ENCODE data around the gene THRAP3. TPM values are rescaled to one million over a fixed set of nuclear protein-coding genes. Genes with fewer than 3 reads are reported as not detected.

Gene THRAP3
- total and polyA plus RNA-seq, 2 of the 8 experiments (the other 6 are each of a cell fraction or from before 2014, with no cell fraction given) = 40.2 to 183 TPM

DNA sequence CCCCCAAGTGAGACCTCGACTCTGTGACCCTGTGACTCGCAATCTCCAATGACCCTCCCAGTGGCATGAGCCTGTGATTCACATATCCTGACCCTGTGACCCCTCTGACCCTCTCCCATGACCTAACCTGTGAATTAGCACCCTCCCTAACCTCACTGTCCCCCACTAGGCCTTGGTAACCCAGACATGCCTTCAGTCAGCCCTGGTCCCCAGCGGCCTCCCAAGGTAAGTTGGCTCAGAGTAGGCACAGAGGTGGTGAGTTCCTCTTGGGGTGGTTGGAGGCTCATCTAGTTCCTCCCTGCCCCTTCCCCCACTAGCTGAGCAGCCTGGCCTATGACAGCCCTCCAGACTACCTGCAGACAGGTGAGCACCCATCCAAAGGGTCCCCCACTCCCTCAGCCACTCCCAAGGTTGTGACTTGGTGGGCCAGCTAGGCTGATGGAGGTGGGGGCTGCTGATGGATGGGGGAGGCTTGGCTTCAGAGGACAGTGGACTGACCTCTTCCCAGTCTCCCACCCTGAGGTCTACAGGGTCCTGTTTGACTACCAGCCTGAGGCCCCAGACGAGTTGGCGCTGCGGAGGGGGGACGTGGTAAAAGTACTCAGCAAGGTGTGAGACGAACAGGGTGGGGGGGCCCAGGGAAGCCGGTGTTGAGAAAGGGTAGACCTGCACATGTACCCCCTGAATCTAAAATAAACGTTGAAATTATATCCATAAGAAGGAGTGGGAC lies 83.5 kb downstream of the THRAP3 start:
- Histone ChIP-seq H4K5ac (ENCODE audit: insufficient read length, low read depth, low read length) (no peak overlapping the region), H2BK12ac (ENCODE audit: low read depth, low read length) (no peak overlapping the region), H3K79me1 (ENCODE audit: low read depth, low read length) (no peaks in the 10 kb centered on the region; the same call in 1 of the 2 replicates), H3K23ac (ENCODE audit: insufficient read length) (no peak overlapping the region), H3K4me3 (ENCODE audit: extremely low read depth in 1 of 4, insufficient read depth in 2 of 4, low read depth in 3 of 4, low read length in 4 of 4) (peak overlapping the region; percentile 60 to 87 (median 72)), H4K20me1 (replicated peaks in 1 of 2; ENCODE audit: control insufficient read depth in 1 of 2, insufficient read depth in 2 of 2, low read length in 2 of 2) (peaks cover 0 to 7% of the 10 kb centered on the region in 2 experiments), H2BK20ac (ENCODE audit: low read length) (no peak overlapping the region), H3K23me2 (ENCODE audit: low read depth, low read length) (peaks cover 6% of the 10 kb centered on the region), H2AFZ (ENCODE audit: low read length) (no peak overlapping the region), H3K9ac (replicated peaks in 1 of 4; ENCODE audit: extremely low read depth in 1 of 4, low read depth in 3 of 4, low read length in 3 of 4) (no peak overlapping the region), H4K8ac (ENCODE audit: extremely low read depth, insufficient read depth, low read length) (no peak overlapping the region; the same call in 1 of the 2 replicates), H2AK5ac (ENCODE audit: low read depth, low read length) (no peak overlapping the region), H3K4me2 (ENCODE audit: insufficient read depth in 1 of 2, low read depth in 2 of 2, low read length in 2 of 2) (peak overlapping the region; percentile 65 to 76), H3K4ac (replicated peaks; ENCODE audit: insufficient read length, low read depth, low read length) (peak overlapping the region; percentile 76), H3K14ac (ENCODE audit: insufficient read length) (no peak overlapping the region), H3K79me2 (ENCODE audit: control insufficient read depth in 1 of 2, insufficient read depth in 2 of 2, low read length in 2 of 2) (no peaks in the 10 kb centered on the region), H2BK15ac (ENCODE audit: low read length) (no peak overlapping the region), H4K91ac (replicated peaks; ENCODE audit: insufficient read length, low read length) (peak overlapping the region; percentile 73), H3K18ac (ENCODE audit: extremely low read depth, low read length) (no peak overlapping the region), H3K9me3 (ENCODE audit: insufficient read depth in 2 of 2, low read depth in 1 of 2, low read length in 1 of 2) (no peaks in the 10 kb centered on the region), H2BK5ac (ENCODE audit: low read depth, low read length) (no peak overlapping the region), H3K27me3 (replicated peaks in 1 of 4; ENCODE audit: control insufficient read depth in 3 of 4, extremely low read depth in 1 of 4, insufficient read depth in 3 of 4, low read length in 3 of 4) (no peaks in the 10 kb centered on the region), H3K4me1 (replicated peaks in 1 of 4; ENCODE audit: control insufficient read depth in 3 of 4, insufficient read depth in 4 of 4, low read length in 3 of 4) (peaks cover 0 to 9% (median 6%) of the 10 kb centered on the region in 4 experiments; a peak in 6 of 7 replicates), H3K36me3 (ENCODE audit: control insufficient read depth in 2 of 4, insufficient read depth in 4 of 4, low read length in 3 of 4) (peaks cover 3 to 14% (median 9%) of the 10 kb centered on the region in 4 experiments; a peak in 6 of 8 replicates), H2BK120ac (replicated peaks; ENCODE audit: low read depth, low read length) (no peak overlapping the region), H3K56ac (replicated peaks; ENCODE audit: insufficient read length, low read depth, low read length) (peak overlapping the region; percentile 25), H3K27ac (ENCODE audit: low read depth, low read length) (no peak overlapping the region)
- DNase-seq (ENCODE audit: low read depth in 1 of 2, low spot score in 2 of 2) (no peak), FAIRE-seq (no peak)
- ChIA-PET CTCF (ENCODE audit: partially characterized antibody) (interaction anchor here (0.6 to 2.8 kb wide), 8 partner anchors 8 to 211 kb away, joined by 3 to 12 read pairs (median 4); partner anchors contain the start of gene TRAPPC3), POLR2A (ENCODE audit: partially characterized antibody) (interaction anchor here (0.5 to 6.8 kb wide), 10 partner anchors 12 to 159 kb away, joined by 3 to 130 read pairs (median 4); partner anchors contain the start of genes EVA1B, MAP7D1, THRAP3 and TRAPPC3)
- no peak for TF ChIP-seq SP2 (IDR thresholded peaks at IDR 0.05; ENCODE audit: low read length)
- no peak for TF ChIP-seq TBP (IDR thresholded peaks at IDR 0.05; ENCODE audit: low read depth, low read length)
- TF ChIP-seq EP300 (IDR thresholded peaks at IDR 0.05; ENCODE audit: borderline replicate concordance in 1 of 2, low read depth in 2 of 2, low read length in 2 of 2) = no peak
- no peak for TF ChIP-seq CTBP2 (IDR thresholded peaks at IDR 0.05; ENCODE audit: borderline replicate concordance, insufficient read depth, insufficient read length, low read length)
- TF ChIP-seq SIRT6 (IDR thresholded peaks at IDR 0.05; ENCODE audit: low read length) = no peak
- TF ChIP-seq, protein P1, sequence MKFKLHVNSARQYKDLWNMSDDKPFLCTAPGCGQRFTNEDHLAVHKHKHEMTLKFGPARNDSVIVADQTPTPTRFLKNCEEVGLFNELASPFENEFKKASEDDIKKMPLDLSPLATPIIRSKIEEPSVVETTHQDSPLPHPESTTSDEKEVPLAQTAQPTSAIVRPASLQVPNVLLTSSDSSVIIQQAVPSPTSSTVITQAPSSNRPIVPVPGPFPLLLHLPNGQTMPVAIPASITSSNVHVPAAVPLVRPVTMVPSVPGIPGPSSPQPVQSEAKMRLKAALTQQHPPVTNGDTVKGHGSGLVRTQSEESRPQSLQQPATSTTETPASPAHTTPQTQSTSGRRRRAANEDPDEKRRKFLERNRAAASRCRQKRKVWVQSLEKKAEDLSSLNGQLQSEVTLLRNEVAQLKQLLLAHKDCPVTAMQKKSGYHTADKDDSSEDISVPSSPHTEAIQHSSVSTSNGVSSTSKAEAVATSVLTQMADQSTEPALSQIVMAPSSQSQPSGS (IDR thresholded peaks at IDR 0.05; ENCODE audit: low read length) = no peak
- 78% methylated on average over 10 of the region's 10 CpGs; no CpG with 5 or more reads in 1 of the 2 experiments for WGBS, 2 experiments (ENCODE audit: extremely low coverage in 1 of 2, insufficient coverage in 1 of 2, insufficient read length in 1 of 2, insufficient replicate concordance in 2 of 2, low coverage in 1 of 2, low lambda C conversion rate in 2 of 2, missing lambda C conversion rate in 1 of 2)

All from H1 (cell line).